ENCODE results near the gene CDC73.
A peak's percentile ranks its signal among the peaks of the same experiment; 100 is the strongest.

DNA sequence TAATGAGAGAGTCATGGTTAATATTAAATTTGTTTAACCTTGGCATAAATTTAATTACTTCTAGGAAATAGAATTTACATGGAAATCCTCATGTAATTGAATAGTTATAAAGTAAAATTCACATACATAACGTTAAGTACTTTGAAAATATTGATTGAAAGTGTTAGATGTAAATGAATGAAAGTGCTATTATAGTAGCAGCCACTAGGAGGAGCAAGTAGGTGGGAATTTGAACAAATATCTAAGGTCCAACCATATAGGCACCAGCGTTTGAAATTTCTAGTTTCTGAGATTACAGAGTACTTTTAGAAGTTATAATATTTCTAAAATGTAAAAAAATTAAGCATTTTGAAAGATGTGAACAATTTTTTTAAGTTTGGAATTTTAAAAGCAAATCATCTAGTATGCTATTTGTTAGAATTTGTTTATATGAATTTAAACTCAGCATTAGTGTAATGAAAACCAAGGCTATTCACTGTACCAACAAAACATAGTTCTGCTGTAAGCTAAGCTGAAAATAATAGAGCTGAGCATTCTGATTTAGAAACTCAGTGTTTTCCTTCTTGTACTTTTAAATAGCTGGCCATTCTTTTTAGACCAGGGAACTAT is 61.3 kb downstream of the CDC73 start:
- TF ChIP-seq, protein P1, sequence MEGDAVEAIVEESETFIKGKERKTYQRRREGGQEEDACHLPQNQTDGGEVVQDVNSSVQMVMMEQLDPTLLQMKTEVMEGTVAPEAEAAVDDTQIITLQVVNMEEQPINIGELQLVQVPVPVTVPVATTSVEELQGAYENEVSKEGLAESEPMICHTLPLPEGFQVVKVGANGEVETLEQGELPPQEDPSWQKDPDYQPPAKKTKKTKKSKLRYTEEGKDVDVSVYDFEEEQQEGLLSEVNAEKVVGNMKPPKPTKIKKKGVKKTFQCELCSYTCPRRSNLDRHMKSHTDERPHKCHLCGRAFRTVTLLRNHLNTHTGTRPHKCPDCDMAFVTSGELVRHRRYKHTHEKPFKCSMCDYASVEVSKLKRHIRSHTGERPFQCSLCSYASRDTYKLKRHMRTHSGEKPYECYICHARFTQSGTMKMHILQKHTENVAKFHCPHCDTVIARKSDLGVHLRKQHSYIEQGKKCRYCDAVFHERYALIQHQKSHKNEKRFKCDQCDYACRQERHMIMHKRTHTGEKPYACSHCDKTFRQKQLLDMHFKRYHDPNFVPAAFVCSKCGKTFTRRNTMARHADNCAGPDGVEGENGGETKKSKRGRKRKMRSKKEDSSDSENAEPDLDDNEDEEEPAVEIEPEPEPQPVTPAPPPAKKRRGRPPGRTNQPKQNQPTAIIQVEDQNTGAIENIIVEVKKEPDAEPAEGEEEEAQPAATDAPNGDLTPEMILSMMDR (IDR thresholded peaks at IDR 0.05; ENCODE audit: low read length) = peak; percentile 87
- no peak for TF ChIP-seq EZH2phosphoT487 (IDR thresholded peaks at IDR 0.05; ENCODE audit: low read length)

Data from MM.1S (cell line).